HG02884 (cell line): Measurements from ENCODE around the gene TRIM4.
A peak's percentile ranks its signal among the peaks of the same experiment; 100 is the strongest.
"Not testable (repeated sequence)": the region's sequence is repeated elsewhere in the genome, so short reads cannot be mapped to it uniquely, and the experiment has no call there.

ENCODE experiments used
- ATAC-seq: cut with Tn5 transposase; IDR thresholded peaks from one replicate; pipeline ENCODE4 v1.9.1; 2021; ENCODE audit warnings: mild to moderate bottlenecking, moderate library complexity; ENCODE audit not compliant: unreplicated experiment

The TRIM4 gene

GRCh38 chr7:99918959-99919813 lies at the start of gene TRIM4:
Gene TRIM4 (minus strand): TSS chr7:99919530. CDS start chr7:99919401, 129 bp downstream.
- peak; percentile 95 for ATAC-seq

DNA sequence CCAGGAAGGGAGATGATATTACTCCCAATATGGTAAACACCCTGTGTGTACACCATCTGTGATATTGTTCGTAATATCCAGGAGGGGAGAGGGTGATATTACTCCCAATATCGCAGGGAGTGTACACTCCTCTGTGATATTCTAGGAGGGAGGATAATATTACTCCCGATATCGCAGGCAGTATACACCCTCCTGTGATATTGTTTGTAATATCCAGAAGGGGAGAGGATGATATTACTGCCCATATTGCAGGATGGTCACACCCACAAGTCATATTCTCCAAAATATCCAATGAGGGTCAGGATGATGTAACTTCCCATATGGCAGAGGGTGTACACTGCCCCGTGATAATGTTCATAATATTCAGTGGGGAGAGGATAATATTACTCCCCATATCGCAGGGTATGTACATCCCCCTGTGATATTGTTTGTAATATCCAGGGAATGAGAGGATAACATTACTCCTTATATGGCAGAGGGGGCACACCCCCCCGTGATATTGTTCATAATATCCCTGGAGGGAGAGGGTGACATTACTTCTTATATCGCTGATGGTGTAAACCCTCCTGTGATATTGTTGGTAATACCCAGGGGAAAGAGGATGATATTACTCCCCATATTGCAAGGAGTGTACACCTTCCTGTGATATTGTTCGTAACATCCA lies 39.4 kb upstream of the TRIM4 start:
- no peak for ATAC-seq

DNA sequence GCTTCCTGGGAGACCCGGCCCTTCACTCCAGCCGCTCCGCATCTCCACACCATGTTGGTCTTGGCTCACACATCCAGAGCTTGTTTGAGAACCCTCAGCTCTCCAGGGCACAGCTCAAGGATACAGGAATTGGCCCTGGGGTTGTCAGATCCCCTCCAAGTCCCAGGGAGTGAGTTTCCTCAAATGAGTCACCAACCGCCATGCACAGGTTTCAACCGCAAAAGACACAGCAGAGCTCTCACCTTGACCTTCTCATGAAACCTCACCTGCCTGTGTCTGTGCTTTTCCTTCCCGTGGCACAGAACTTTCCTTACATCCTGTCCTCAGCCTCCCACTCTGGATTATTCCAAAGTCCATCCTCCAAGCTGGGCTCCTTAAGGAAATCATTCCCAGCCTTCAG lies 35.9 kb upstream of the TRIM4 start:
- no peak for ATAC-seq

- ATAC-seq, result not testable (repeated sequence)
Measured at GRCh38 chr7:99954643-99955042, 35.3 kb upstream of the TRIM4 start.

- ATAC-seq, result no peak
Measured at GRCh38 chr7:99953649-99954048, 34.3 kb upstream of the TRIM4 start.

GRCh38 chr7:99952649-99953048 lies 33.3 kb upstream of the TRIM4 start:
- ATAC-seq, result not testable (repeated sequence)

DNA sequence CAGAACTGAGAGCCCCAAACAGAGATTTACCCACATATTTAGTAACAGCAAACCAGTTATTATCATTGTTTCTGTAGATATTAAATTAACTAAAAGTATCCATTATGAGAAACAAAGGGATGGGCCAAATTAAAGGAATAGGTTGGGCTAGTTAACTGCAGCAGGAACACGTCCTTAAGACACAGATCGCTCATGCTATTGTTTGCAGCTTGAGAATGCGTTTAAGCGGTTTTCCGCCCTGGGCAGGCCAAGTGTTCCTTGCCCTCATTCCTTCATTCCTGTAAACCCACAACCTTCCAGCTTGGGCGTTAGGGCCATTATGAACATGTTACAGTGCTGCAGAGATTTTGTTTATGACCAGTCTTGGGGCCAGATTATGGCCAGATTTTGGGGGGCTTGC lies 31.5 kb upstream of the TRIM4 start:
- not testable (repeated sequence) for ATAC-seq

- ATAC-seq, result no peak
Measured at GRCh38 chr7:99949645-99950228, 30.4 kb upstream of the TRIM4 start.

GRCh38 chr7:99947608-99948007 lies 28.3 kb upstream of the TRIM4 start:
- no peak for ATAC-seq

DNA sequence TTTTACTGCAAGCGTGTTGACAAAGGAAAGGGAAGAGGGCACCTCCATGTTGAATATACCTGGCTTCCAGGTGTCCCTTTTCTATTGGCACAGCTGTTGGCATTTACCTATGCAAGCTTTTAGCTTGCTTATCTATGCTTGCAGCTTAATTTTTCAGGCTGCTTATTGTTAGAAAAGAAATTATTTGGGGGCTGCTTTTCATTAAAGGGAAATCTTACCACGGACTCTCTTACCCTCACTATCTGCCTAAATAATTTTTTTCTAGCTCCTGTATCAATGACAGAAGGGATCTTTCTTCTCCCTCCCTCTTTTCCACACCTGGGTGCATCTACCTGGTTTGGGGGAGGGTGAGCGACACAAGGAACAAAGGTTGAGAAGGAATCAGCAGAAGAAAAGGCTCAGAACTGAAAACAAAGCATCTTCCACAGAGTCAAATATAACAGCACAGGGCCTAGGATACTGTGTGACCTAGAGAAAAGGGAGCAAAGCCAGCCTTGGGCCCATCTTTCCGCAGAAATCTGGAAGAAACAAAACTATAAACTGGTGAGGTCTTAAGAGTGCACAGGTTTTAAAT lies 25.3 kb upstream of the TRIM4 start:
- no peak for ATAC-seq

- ATAC-seq, result no peak
Measured at GRCh38 chr7:99943641-99944496, 24.5 kb upstream of the TRIM4 start.

- no peak for ATAC-seq
Measured at GRCh38 chr7:99938296-99938695, 19.0 kb upstream of the TRIM4 start.

DNA sequence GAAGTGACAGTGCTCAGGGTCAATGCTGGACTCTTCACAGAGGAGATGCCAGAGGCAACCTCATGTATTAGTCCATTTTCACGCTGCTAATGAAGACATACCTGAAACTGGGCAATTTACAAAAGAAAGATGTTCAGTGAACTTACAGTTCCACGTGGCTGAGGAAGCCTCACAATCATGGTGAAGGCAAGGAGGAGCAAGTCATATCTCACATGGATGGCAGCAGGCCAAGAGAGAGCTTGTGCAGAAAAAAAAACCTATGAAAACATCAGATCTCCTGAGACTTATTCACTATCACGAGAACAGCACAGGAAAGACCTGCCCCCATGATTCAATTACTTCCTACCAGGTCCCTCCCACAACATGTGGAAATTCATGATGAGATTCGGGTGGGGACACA lies 15.7 kb upstream of the TRIM4 start:
- not testable (repeated sequence) for ATAC-seq

GRCh38 chr7:99930376-99930775 lies 11.0 kb upstream of the TRIM4 start:
- no peak for ATAC-seq

- ATAC-seq, result no peak
Measured at GRCh38 chr7:99929730-99930053, 10.4 kb upstream of the TRIM4 start.

DNA sequence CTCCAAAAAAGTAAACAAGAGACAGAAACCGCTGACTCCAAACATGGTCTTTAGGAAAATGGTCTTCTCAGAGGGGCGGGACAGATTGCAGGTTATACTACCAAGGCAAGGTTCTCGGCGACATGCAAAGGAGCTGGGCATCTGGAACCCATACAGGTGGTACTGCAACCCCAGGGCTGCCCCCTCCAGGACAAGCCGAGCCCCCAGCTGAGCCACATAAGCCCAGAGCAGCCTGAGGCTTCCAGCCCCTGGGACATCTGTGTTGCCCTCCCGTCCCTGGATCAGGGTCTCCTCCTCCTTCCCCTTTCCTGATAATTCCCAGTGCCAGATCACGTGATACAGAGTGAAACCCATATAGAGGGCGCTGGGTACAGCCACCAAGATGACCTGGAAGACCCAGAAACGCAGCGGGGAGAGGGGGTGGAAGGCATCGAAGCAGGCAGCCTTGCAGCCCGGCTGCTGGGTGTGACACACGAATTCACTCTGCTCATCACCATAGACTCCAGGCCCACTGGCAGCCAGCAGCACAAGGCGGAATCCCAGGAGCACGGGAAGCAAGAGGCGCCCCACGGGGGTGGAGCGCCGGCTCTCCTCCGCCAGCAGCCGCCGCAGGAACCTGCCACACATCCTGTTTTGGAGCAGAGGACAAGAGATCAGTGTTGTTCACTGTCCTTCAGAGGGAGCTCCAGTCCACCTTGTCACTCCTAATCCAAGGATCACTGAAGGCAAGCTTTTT lies 9.8 kb upstream of the TRIM4 start, which contains the start of gene GJC3:
TSS of gene GJC3 (minus strand) at position 627 of the 736 bp plus-strand sequence. CDS start at position 627, 0 bp downstream.
- ATAC-seq, result no peak

DNA sequence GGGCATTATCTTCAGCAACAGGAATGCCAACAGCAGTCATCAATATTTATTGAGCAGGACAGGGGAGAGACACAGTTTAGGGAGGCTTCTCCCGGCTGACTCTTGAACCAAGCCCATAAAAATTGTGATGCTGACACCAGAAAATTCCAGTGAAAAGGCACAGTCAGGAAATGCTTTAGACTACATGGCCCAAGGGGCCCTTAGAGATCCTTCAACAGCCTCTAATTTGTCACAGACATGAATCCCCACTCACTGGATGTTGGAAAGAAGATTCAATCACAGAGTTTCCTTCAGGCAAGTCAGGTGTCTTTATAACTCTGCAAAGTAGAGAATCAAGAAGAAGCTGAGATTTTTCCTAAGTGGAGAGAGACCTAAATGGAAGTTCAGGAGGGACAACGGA lies 8.9 kb upstream of the TRIM4 start:
- ATAC-seq, result no peak

DNA sequence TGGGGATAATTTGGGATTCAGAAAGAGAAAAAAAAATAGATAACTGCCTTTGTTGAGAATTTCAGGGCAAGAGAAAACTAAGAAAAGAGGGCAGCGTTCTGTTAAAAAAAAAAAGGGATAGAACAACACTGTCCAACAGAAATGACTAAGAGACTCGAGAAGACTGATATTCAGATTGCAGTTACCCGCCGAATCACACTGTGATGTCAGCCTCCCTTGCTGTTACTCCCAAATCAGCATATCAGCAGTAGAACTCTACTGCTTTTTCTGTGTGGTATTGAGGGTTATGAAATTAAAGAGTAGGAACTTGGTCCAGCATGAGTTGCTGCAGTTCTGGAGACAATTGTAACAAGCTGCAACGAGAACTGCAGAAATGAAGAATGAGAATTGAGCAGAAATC lies 8.2 kb upstream of the TRIM4 start:
- no peak for ATAC-seq

DNA sequence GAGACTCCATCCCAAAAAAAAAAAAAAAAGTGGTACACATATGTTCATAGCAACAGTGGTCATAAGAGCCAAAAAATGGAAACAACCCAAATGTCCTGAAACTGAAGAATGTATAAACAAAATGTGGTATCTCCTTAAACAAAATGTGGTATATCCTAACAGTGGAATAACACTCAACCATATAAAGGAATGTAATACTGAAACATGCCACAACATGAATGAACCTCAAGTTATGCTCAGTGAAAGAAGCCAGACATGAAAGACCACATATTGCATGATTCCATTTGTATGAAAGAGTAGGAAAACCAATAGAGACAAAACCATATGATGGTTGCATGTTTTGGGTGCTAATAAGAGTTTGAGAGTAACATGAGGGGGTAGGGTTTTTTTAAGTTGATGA lies 7.0 kb upstream of the TRIM4 start:
- no peak for ATAC-seq

- ATAC-seq, result no peak
Measured at GRCh38 chr7:99923200-99923599, 3.9 kb upstream of the TRIM4 start.
